CD4-positive, alpha-beta T cell (primary cell): Measurements from ENCODE around the gene PDZRN4. TPM values are rescaled to one million over a fixed set of nuclear protein-coding genes. Genes with fewer than 3 reads are reported as not detected.
"Not testable (repeated sequence)": the region's sequence is repeated elsewhere in the genome, so short reads cannot be mapped to it uniquely, and the experiment has no call there.

Experiments used
- ATAC-seq: fragments of 200-7000 bp; cut with Tn5 transposase; one replicate; pipeline ENCODE4 v1.10.0; 2022; ENCODE audit warnings: mild to moderate bottlenecking; ENCODE audit not compliant: poor library complexity
- CTCF ChIA-PET: fragments of 350-600 bp; sonication (Branson Sonifier 250); formaldehyde crosslinking; loops from one replicate; lab custom pipeline; 2021; ENCODE audit warnings: antibody characterized with exemption, inconsistent platforms; lab: Charles Lee
- POLR2A ChIA-PET: fragments of 350-600 bp; sonication (Branson Sonifier 250); formaldehyde crosslinking; loops from one replicate; lab custom pipeline; 2021; ENCODE audit warnings: antibody characterized with exemption, inconsistent platforms; lab: Charles Lee
- DNase-seq, 14 experiments: peaks; one replicate each; pipeline ENCODE4 v3.0.0-alpha.2; 2013 to 2020; ENCODE audit warnings: mixed read lengths in 2 of 14
- H3K27ac ChIP-seq, 2 donors: one replicate each; pipeline versions ENCODE4 v1.5.1 to v1.7.0; 2013; ENCODE audit warnings: low read length in 2 of 2, low read depth in 1 of 2, mild to moderate bottlenecking in 1 of 2
- H3K27me3 ChIP-seq, 2 experiments: 1 replicate in 1 of 2; 2 replicates in 1 of 2; pipeline versions ENCODE4 v1.6.1 to v1.7.0; 2013; ENCODE audit warnings: low read length in 2 of 2, control low read depth in 1 of 2, mild to moderate bottlenecking in 1 of 2, moderate library complexity in 1 of 2; ENCODE audit not compliant: insufficient read depth in 2 of 2, control insufficient read depth in 1 of 2
- H3K36me3 ChIP-seq: one replicate; pipeline ENCODE4 v1.6.1; 2013; ENCODE audit warnings: low read length, control low read depth; ENCODE audit not compliant: insufficient read depth
- H3K4me1 ChIP-seq: one replicate; pipeline ENCODE4 v1.6.1; 2013; ENCODE audit warnings: low read length, control low read depth; ENCODE audit not compliant: insufficient read depth
- H3K4me3 ChIP-seq: one replicate; pipeline ENCODE4 v1.5.1; 2013; ENCODE audit warnings: mild to moderate bottlenecking, low read length, moderate library complexity
- H3K9me3 ChIP-seq, 2 experiments: 1 replicate in 1 of 2; 2 replicates in 1 of 2; pipeline versions ENCODE4 v1.6.1 to v1.7.0; 2013; ENCODE audit warnings: low read length in 2 of 2, mild to moderate bottlenecking in 2 of 2, control low read depth in 1 of 2, moderate library complexity in 1 of 2; ENCODE audit not compliant: control insufficient read depth in 1 of 2, insufficient read depth in 1 of 2
- H3K27ac Mint-ChIP-seq: one replicate; pipeline ENCODE4 v1.8.0; 2020; ENCODE audit warnings: mixed read lengths
- H3K27me3 Mint-ChIP-seq: one replicate; pipeline ENCODE4 v1.8.0; 2021; ENCODE audit warnings: mixed read lengths
- H3K36me3 Mint-ChIP-seq: one replicate; pipeline ENCODE4 v1.8.0; 2021; ENCODE audit warnings: low read depth, mixed read lengths
- H3K4me1 Mint-ChIP-seq: one replicate; pipeline ENCODE4 v1.8.0; 2021; ENCODE audit warnings: low read depth, mixed read lengths
- H3K4me3 Mint-ChIP-seq: one replicate; pipeline ENCODE4 v1.8.0; 2020; ENCODE audit warnings: mild to moderate bottlenecking, mixed read lengths
- H3K9me3 Mint-ChIP-seq: one replicate; pipeline ENCODE4 v1.8.0; 2020; ENCODE audit warnings: mixed read lengths
- intact Hi-C, 2 experiments: fragments of 100-400 bp; cut with DNase I in 1 of 2; cut with micrococcal nuclease in 1 of 2; formaldehyde crosslinking; loops; one replicate each; pipeline versions ENCODE4 v1.15.1 to v1.9.0; 2023 to 2025; cut with DNase I, micrococcal nuclease
- total RNA-seq, 174 experiments: library from RNA in 2 of 174; stranded (reverse) in 2 of 174; gene quantifications; one replicate each; pipeline ENCODE4 v1.2.3 and lab custom pipeline; 2021 to 2026
- TF ChIP-seq, protein P1 (sequence below): fragments of 200-600 bp; IDR thresholded peaks from one replicate; pipeline ENCODE4 v1.8.0; 2022; ENCODE audit warnings: antibody characterized with exemption, mild to moderate bottlenecking

Gene PDZRN4
- total RNA-seq, 2 experiments from 2014 or later = not detected

DNA sequence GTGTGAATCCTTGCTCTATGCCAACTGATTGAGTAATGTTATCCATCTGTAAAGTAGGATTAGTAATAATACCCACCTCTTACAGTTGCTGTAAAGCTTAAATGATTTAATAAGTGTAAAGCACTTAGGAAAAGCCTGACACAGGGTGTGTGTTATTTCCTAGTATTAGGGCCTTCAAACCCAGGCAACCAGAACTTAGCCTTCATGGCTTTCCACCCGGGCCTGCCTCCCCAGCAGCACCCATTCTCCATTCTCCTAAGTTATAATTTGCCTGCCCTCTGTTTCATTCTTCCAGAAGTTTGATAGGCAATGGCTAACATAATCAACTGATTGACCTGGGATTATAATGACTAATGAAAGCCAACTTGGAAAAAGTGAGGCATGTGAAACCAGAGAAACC, 20.4 kb upstream of the PDZRN4 start:
- intact Hi-C loops = no loop called here
- ATAC-seq = no peak
- TF ChIP-seq, protein P1, sequence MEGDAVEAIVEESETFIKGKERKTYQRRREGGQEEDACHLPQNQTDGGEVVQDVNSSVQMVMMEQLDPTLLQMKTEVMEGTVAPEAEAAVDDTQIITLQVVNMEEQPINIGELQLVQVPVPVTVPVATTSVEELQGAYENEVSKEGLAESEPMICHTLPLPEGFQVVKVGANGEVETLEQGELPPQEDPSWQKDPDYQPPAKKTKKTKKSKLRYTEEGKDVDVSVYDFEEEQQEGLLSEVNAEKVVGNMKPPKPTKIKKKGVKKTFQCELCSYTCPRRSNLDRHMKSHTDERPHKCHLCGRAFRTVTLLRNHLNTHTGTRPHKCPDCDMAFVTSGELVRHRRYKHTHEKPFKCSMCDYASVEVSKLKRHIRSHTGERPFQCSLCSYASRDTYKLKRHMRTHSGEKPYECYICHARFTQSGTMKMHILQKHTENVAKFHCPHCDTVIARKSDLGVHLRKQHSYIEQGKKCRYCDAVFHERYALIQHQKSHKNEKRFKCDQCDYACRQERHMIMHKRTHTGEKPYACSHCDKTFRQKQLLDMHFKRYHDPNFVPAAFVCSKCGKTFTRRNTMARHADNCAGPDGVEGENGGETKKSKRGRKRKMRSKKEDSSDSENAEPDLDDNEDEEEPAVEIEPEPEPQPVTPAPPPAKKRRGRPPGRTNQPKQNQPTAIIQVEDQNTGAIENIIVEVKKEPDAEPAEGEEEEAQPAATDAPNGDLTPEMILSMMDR = no peak
- no peaks in the 10 kb centered on the region for H3K4me1 ChIP-seq
- peaks cover 7% of the 10 kb centered on the region for H3K9me3 Mint-ChIP-seq
- no peaks in the 10 kb centered on the region for H3K27me3 ChIP-seq
- H3K4me3 ChIP-seq = no peak overlapping the region
- H3K9me3 ChIP-seq = no peaks in the 10 kb centered on the region
- no peaks in the 10 kb centered on the region for H3K4me1 Mint-ChIP-seq
- POLR2A ChIA-PET = no interaction called here
- no peaks in the 10 kb centered on the region for H3K36me3 ChIP-seq
- CTCF ChIA-PET = no interaction called here
- no peaks in the 10 kb centered on the region for H3K27me3 Mint-ChIP-seq
- no peak overlapping the region for H3K4me3 Mint-ChIP-seq
- no peak for DNase-seq
- H3K36me3 Mint-ChIP-seq = no peaks in the 10 kb centered on the region
- no peak overlapping the region for H3K27ac ChIP-seq
- H3K27ac Mint-ChIP-seq = no peak overlapping the region

DNA sequence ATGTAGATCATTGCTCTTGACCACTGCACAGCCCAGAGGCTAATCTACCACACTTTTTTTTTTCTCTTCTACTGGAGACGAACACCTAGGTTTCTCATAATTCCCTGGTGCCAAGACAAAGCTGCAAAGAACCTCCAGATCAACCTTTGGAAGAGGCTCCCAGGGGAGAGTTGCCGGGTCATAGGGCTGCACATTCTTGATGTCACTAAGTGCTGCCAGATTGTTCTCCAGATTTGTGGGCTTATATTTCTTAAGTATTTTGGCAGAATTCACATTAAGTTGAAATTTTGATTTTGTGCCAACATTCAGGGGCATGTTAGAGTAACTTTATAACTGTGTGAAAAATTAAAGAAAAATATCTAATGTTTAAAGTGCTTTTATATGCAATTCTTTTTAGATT, 13.5 kb upstream of the PDZRN4 start:
- no peak overlapping the region for H3K4me3 ChIP-seq
- Mint-ChIP-seq H3K36me3 (no peaks in the 10 kb centered on the region), H3K27me3 (no peaks in the 10 kb centered on the region), H3K27ac (no peak overlapping the region), H3K4me1 (no peaks in the 10 kb centered on the region), H3K4me3 (no peak overlapping the region), H3K9me3 (no peaks in the 10 kb centered on the region)
- H3K36me3 ChIP-seq = no peaks in the 10 kb centered on the region
- ATAC-seq (no peak), DNase-seq (no peak)
- TF ChIP-seq, protein P1 = no peak
- H3K9me3 ChIP-seq = no peaks in the 10 kb centered on the region
- ChIA-PET CTCF (no interaction called here), POLR2A (no interaction called here)
- H3K27ac ChIP-seq = no peak overlapping the region
- H3K4me1 ChIP-seq = no peaks in the 10 kb centered on the region
- H3K27me3 ChIP-seq = no peaks in the 10 kb centered on the region
- intact Hi-C loops = no loop called here

DNA sequence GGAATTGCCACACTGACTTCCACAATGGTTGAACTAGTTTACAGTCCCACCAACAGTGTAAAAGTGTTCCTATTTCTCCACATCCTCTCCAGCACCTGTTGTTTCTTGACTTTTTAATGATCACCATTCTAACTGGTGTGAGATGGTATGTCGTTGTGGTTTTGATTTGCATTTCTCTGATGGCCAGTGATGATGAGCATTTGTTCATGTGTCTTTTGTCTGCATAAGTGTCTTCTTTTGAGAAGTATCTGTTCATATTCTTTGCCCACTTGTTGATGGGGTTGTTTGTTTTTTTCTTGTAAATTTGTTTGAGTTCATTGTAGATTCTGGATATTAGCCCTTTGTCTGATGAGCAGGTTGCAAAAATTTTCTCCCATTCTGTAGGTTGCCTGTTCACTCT, 8.6 kb upstream of the PDZRN4 start:
- H3K27me3 ChIP-seq, H3K36me3 ChIP-seq, H3K27ac ChIP-seq, H3K4me3 ChIP-seq, H3K9me3 ChIP-seq, H3K4me1 Mint-ChIP-seq, intact Hi-C loops, H3K27me3 Mint-ChIP-seq, CTCF ChIA-PET, H3K27ac Mint-ChIP-seq, H3K4me3 Mint-ChIP-seq, H3K4me1 ChIP-seq, H3K36me3 Mint-ChIP-seq, H3K9me3 Mint-ChIP-seq, POLR2A ChIA-PET, DNase-seq, ATAC-seq: not testable (repeated sequence)

DNA sequence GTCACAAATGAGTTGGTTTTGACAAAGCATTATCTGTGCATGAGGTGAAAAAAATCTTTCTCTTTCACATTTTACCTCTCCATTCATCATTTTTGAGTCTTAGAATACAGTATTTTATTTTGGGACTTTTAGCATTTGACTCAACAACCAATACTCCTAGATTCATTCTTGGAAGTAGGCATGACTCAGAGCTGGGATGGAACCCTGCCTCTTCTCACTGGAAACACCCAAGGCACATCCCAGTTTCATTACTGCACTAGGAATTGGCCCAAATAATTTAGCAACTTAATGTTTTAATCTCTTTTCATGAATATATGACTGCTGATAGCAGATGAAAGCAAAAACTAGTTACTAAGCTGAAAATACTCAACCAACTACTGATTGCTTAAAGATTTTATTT, 3.3 kb upstream of the PDZRN4 start:
- TF ChIP-seq, protein P1 = no peak
- intact Hi-C loops = no loop called here
- H3K27me3 Mint-ChIP-seq = peaks cover 39% of the 10 kb centered on the region

More for the DNA sequence above, 3.3 kb upstream of the PDZRN4 start:
- H3K36me3 Mint-ChIP-seq = no peaks in the 10 kb centered on the region
- no peak for DNase-seq
- ChIA-PET POLR2A (no interaction called here), CTCF (no interaction called here)
- Histone ChIP-seq H3K36me3 (no peaks in the 10 kb centered on the region), H3K27me3 (peaks cover 25 to 29% of the 10 kb centered on the region in 2 experiments), H3K9me3 (peaks cover 0 to 7% of the 10 kb centered on the region in 2 experiments), H3K4me1 (no peaks in the 10 kb centered on the region), H3K27ac (no peak overlapping the region), H3K4me3 (no peak overlapping the region)
- no peaks in the 10 kb centered on the region for H3K9me3 Mint-ChIP-seq
- no peaks in the 10 kb centered on the region for H3K4me1 Mint-ChIP-seq
- H3K27ac Mint-ChIP-seq = no peak overlapping the region
- H3K4me3 Mint-ChIP-seq = no peak overlapping the region
- no peak for ATAC-seq
